Measurements from ENCODE around the gene GKN1. TPM values are rescaled to one million over a fixed set of nuclear protein-coding genes. Genes with fewer than 3 reads are reported as not detected.

The GKN1 gene
- total and polyA plus RNA-seq, 4 donors = not detected

GRCh38 chr2:68936889-68937288, 37.5 kb upstream of the GKN1 start:
- H3K27ac ChIP-seq (ENCODE audit: low read depth in 1 of 2, low read length in 2 of 2) = no peak overlapping the region
- no peaks in the 10 kb centered on the region for H3K4me1 ChIP-seq (ENCODE audit: control insufficient read depth in 4 of 4, insufficient read depth in 4 of 4, low read length in 3 of 4)
- DNase-seq (ENCODE audit: low spot score) = no peak
- no peak overlapping the region for H3K9ac ChIP-seq (ENCODE audit: low read depth in 1 of 2, low read length in 2 of 2)
- TF ChIP-seq HNF4G (IDR thresholded peaks at IDR 0.05) (no peak), TAF1 (conservative IDR thresholded peaks at IDR 0.05) (no peak), RXRA (IDR thresholded peaks at IDR 0.05) (no peak), GABPA (IDR thresholded peaks at IDR 0.05 in 1 of 2, conservative IDR thresholded peaks at IDR 0.05 in 1 of 2) (no peak), NR2F2 (IDR thresholded peaks at IDR 0.05) (no peak), YY1 (IDR thresholded peaks at IDR 0.05) (no peak), CTCF (IDR thresholded peaks at IDR 0.05; ENCODE audit: low read depth, low read length, missing input control) (no peak)
- H3K9me3 ChIP-seq (ENCODE audit: control insufficient read depth in 4 of 4, low read length in 3 of 4) = no peaks in the 10 kb centered on the region
- no peak overlapping the region for H3K4me3 ChIP-seq (ENCODE audit: low read depth in 1 of 3, low read length in 3 of 3)
- peaks cover 0 to 1% (median 0%) of the 10 kb centered on the region in 4 donors for H3K36me3 ChIP-seq (ENCODE audit: control insufficient read depth in 4 of 4, insufficient read depth in 3 of 4, low read depth in 1 of 4, low read length in 3 of 4)
- WGBS = 78% methylated on average over 1 of the region's 1 CpG
- H3K27me3 ChIP-seq (ENCODE audit: control insufficient read depth in 4 of 4, insufficient read depth in 4 of 4, low read length in 3 of 4) = no peaks in the 10 kb centered on the region

GRCh38 chr2:68937346-68938055, 36.9 kb upstream of the GKN1 start:
- peaks cover 0 to 1% (median 0%) of the 10 kb centered on the region in 4 donors for H3K36me3 ChIP-seq (ENCODE audit: control insufficient read depth in 4 of 4, insufficient read depth in 3 of 4, low read depth in 1 of 4, low read length in 3 of 4)
- no peak overlapping the region for H3K9ac ChIP-seq (ENCODE audit: low read depth in 1 of 2, low read length in 2 of 2)
- no peak overlapping the region for H3K27ac ChIP-seq (ENCODE audit: low read depth in 1 of 2, low read length in 2 of 2)
- 93% methylated on average over 5 of the region's 5 CpGs for WGBS
- no peak for DNase-seq (ENCODE audit: low spot score)
- no peaks in the 10 kb centered on the region for H3K4me1 ChIP-seq (ENCODE audit: control insufficient read depth in 4 of 4, insufficient read depth in 4 of 4, low read length in 3 of 4)
- H3K4me3 ChIP-seq (ENCODE audit: low read depth in 1 of 3, low read length in 3 of 3) = no peak overlapping the region
- no peaks in the 10 kb centered on the region for H3K9me3 ChIP-seq (ENCODE audit: control insufficient read depth in 4 of 4, low read length in 3 of 4)
- H3K27me3 ChIP-seq (ENCODE audit: control insufficient read depth in 4 of 4, insufficient read depth in 4 of 4, low read length in 3 of 4) = no peaks in the 10 kb centered on the region
- TF ChIP-seq RAD21 (IDR thresholded peaks at IDR 0.05) = no peak
- no peak for TF ChIP-seq ZBTB33 (IDR thresholded peaks at IDR 0.05)
- TF ChIP-seq JUND (IDR thresholded peaks at IDR 0.05) = no peak
- TF ChIP-seq EGR1 (IDR thresholded peaks at IDR 0.05; ENCODE audit: low read depth in 2 of 2) = no peak
- no peak for TF ChIP-seq TAF1 (conservative IDR thresholded peaks at IDR 0.05)
- no peak for TF ChIP-seq SP1 (IDR thresholded peaks at IDR 0.05)
- TF ChIP-seq FOXA2 (IDR thresholded peaks at IDR 0.05) = no peak
- no peak for TF ChIP-seq REST (IDR thresholded peaks at IDR 0.05)
- TF ChIP-seq GABPA (IDR thresholded peaks at IDR 0.05 in 1 of 2, conservative IDR thresholded peaks at IDR 0.05 in 1 of 2) = no peak
- no peak for TF ChIP-seq HNF4G (IDR thresholded peaks at IDR 0.05)
- no peak for TF ChIP-seq ATF3 (IDR thresholded peaks at IDR 0.05)
- TF ChIP-seq NR2F2 (IDR thresholded peaks at IDR 0.05) = no peak
- no peak for TF ChIP-seq MAX (IDR thresholded peaks at IDR 0.05)
- no peak for TF ChIP-seq HNF4A (conservative IDR thresholded peaks at IDR 0.05)
- TF ChIP-seq YY1 (IDR thresholded peaks at IDR 0.05) = no peak
- TF ChIP-seq RXRA (IDR thresholded peaks at IDR 0.05) = no peak
